KMS-11 (cell line): ENCODE results near the gene PAM.

ENCODE experiments used
- H2AFZ ChIP-seq: fragments of 200-600 bp; sonication (generic); 2 replicates; pipeline ENCODE4 v1.6.1; 2016; ENCODE audit warnings: antibody characterized with exemption, mixed run types, low read depth
- H3K27ac ChIP-seq: fragments of 200-600 bp; sonication (generic); 2 replicates; pipeline ENCODE4 v1.6.1; 2016; ENCODE audit warnings: mild to moderate bottlenecking, mixed run types
- H3K27me3 ChIP-seq: fragments of 200-600 bp; sonication (generic); 2 replicates; pipeline ENCODE4 v1.6.1; 2017; ENCODE audit warnings: mild to moderate bottlenecking, low read depth, mixed run types, moderate library complexity; ENCODE audit not compliant: insufficient read depth
- H3K36me3 ChIP-seq: fragments of 200-600 bp; sonication (generic); 2 replicates; pipeline ENCODE4 v1.6.1; 2017; ENCODE audit warnings: mild to moderate bottlenecking, mixed run types; ENCODE audit not compliant: insufficient read depth
- H3K4me1 ChIP-seq: fragments of 200-600 bp; sonication (generic); 2 replicates; pipeline ENCODE4 v1.6.1; 2016; ENCODE audit warnings: mild to moderate bottlenecking, low read depth, mixed run types; ENCODE audit not compliant: poor library complexity, severe bottlenecking
- H3K4me2 ChIP-seq: fragments of 200-600 bp; sonication (generic); 2 replicates; pipeline ENCODE4 v1.7.0; 2016; ENCODE audit warnings: mild to moderate bottlenecking, mixed run types
- H3K4me3 ChIP-seq: fragments of 200-600 bp; sonication (generic); IDR thresholded peaks from 2 replicates; pipeline ENCODE4 v1.6.1; 2017; ENCODE audit warnings: low read depth, low read length, mixed read lengths; ENCODE audit not compliant: insufficient read depth
- H3K79me2 ChIP-seq: fragments of 200-600 bp; sonication (generic); 2 replicates; pipeline ENCODE4 v1.6.1; 2016; ENCODE audit warnings: low read depth, mixed run types; ENCODE audit not compliant: insufficient read depth
- H3K9ac ChIP-seq: fragments of 200-600 bp; sonication (generic); 2 replicates; pipeline ENCODE4 v1.6.1; 2016; ENCODE audit warnings: mild to moderate bottlenecking, mixed run types
- H4K20me1 ChIP-seq: fragments of 200-600 bp; sonication (generic); 2 replicates; pipeline ENCODE4 v1.6.1; 2016; ENCODE audit warnings: mild to moderate bottlenecking, mixed run types; ENCODE audit not compliant: insufficient read depth
- CTCF ChIP-seq: fragments of 200-600 bp; sonication (generic); conservative IDR thresholded peaks from 2 replicates; pipeline ENCODE4 v1.6.1; 2017; ENCODE audit warnings: low read depth, mild to moderate bottlenecking, antibody characterized with exemption, low read length, moderate library complexity, mixed read lengths

PAM gene

GRCh38 chr5:102941111-102941510, 186.0 kb downstream of the PAM start:
- no peaks in the 10 kb centered on the region for H3K4me1 ChIP-seq
- no peaks in the 10 kb centered on the region for H3K27me3 ChIP-seq
- no peak overlapping the region for H2AFZ ChIP-seq
- H3K4me2 ChIP-seq, result no peak overlapping the region
- H3K4me3 ChIP-seq, result no peak overlapping the region
- H3K36me3 ChIP-seq, result no peaks in the 10 kb centered on the region
- H3K27ac ChIP-seq, result no peak overlapping the region
- TF ChIP-seq CTCF, result no peak
- no peak overlapping the region for H3K9ac ChIP-seq
- H3K79me2 ChIP-seq, result no peaks in the 10 kb centered on the region
- H4K20me1 ChIP-seq, result no peaks in the 10 kb centered on the region

- Histone ChIP-seq H3K36me3 (no peaks in the 10 kb centered on the region), H3K79me2 (no peaks in the 10 kb centered on the region), H3K9ac (no peak overlapping the region), H3K27me3 (no peaks in the 10 kb centered on the region), H2AFZ (no peak overlapping the region), H3K4me2 (no peak overlapping the region), H4K20me1 (no peaks in the 10 kb centered on the region), H3K4me1 (no peaks in the 10 kb centered on the region), H3K4me3 (no peak overlapping the region), H3K27ac (no peak overlapping the region)
- TF ChIP-seq CTCF, result no peak
Measured at GRCh38 chr5:102946414-102946813, 191.3 kb downstream of the PAM start.

GRCh38 chr5:102946971-102947370, 191.9 kb downstream of the PAM start:
- Histone ChIP-seq H3K79me2 (no peaks in the 10 kb centered on the region), H3K36me3 (no peaks in the 10 kb centered on the region), H3K9ac (no peak overlapping the region), H3K27ac (no peak overlapping the region), H3K4me2 (no peak overlapping the region), H4K20me1 (no peaks in the 10 kb centered on the region), H3K27me3 (no peaks in the 10 kb centered on the region), H2AFZ (no peak overlapping the region), H3K4me1 (no peaks in the 10 kb centered on the region), H3K4me3 (no peak overlapping the region)
- no peak for TF ChIP-seq CTCF

GRCh38 chr5:102955488-102955887, 200.4 kb downstream of the PAM start:
- no peaks in the 10 kb centered on the region for H3K27me3 ChIP-seq
- no peak overlapping the region for H2AFZ ChIP-seq
- no peaks in the 10 kb centered on the region for H3K79me2 ChIP-seq
- H3K27ac ChIP-seq, result no peak overlapping the region
- H3K36me3 ChIP-seq, result no peaks in the 10 kb centered on the region
- no peak overlapping the region for H3K4me3 ChIP-seq
- TF ChIP-seq CTCF, result no peak
- H3K4me1 ChIP-seq, result no peaks in the 10 kb centered on the region
- no peak overlapping the region for H3K9ac ChIP-seq
- no peak overlapping the region for H3K4me2 ChIP-seq
- H4K20me1 ChIP-seq, result no peaks in the 10 kb centered on the region
